Left lung (tissue), 10 donors: ENCODE data around the gene GAK. TPM values are rescaled to one million over a fixed set of nuclear protein-coding genes. Genes with fewer than 3 reads are reported as not detected.

Source experiments
- ATAC-seq: fragments of 200-7000 bp; cut with Tn5 transposase; one replicate; pipeline ENCODE4 v1.9.1; 2020; ENCODE audit warnings: moderate library complexity
- DNase-seq, 4 donors: peaks; one replicate each; pipeline ENCODE4 v3.0.0-alpha.2; 2013 to 2020
- H3K27ac ChIP-seq, 2 donors: fragments of 200-600 bp; sonication (generic) in 1 of 2; one replicate each; pipeline versions ENCODE4 v1.5.0 to v1.8.0; 2020 to 2021
- H3K27me3 ChIP-seq, 2 donors: fragments of 200-600 bp; sonication (generic) in 1 of 2; one replicate each; pipeline versions ENCODE4 v1.5.0 to v1.8.0; 2020 to 2021
- H3K36me3 ChIP-seq, 2 donors: fragments of 200-600 bp; sonication (generic) in 1 of 2; one replicate each; pipeline versions ENCODE4 v1.5.0 to v1.8.0; 2020 to 2021
- H3K4me1 ChIP-seq, 2 donors: fragments of 200-600 bp; one replicate each; pipeline ENCODE4 v1.8.0; 2021
- H3K4me3 ChIP-seq, 2 donors: fragments of 200-600 bp; sonication (generic) in 1 of 2; one replicate each; pipeline versions ENCODE4 v1.5.0 to v1.8.0; 2020 to 2021; ENCODE audit warnings: mild to moderate bottlenecking in 1 of 2
- H3K9me3 ChIP-seq, 2 donors: fragments of 200-600 bp; sonication (generic) in 1 of 2; one replicate each; pipeline versions ENCODE4 v1.5.0 to v1.8.0; 2020 to 2021
- intact Hi-C, 2 donors: fragments of 100-400 bp; cut with DNase I; formaldehyde crosslinking; loops; one replicate each; pipeline versions ENCODE4 v1.11.2 to v1.14.2; 2022
- polyA plus RNA-seq, 6 donors: library from polyadenylated mRNA; unstranded; fragments of 120-200 nt; gene quantifications; one replicate each; pipeline ENCODE4 v1.2.1, GENCODE V29; 2013; ENCODE audit not compliant: insufficient read length in 6 of 6
- total RNA-seq, 2 donors: library from RNA; stranded (reverse); fragmentation: NEBNext Ultra II Directional; extraction: Animal tissue kit (Norgen Biotek cat#: 25700); gene quantifications; one replicate each; pipeline ENCODE4 v1.2.1, GENCODE V29; 2021
- TF ChIP-seq, protein P1 (sequence below), 2 donors: fragments of 200-600 bp; sonication (generic) in 1 of 2; IDR thresholded peaks; one replicate each; pipeline versions ENCODE4 v1.5.0 to v1.8.0; 2021; ENCODE audit warnings: antibody characterized with exemption in 2 of 2
- donor health status: DM: no; HTN: yes; CAD: no.
- donor health status: DM: no; HTN: no; CAD: no.

GAK gene
- total and polyA plus RNA-seq, 8 donors: 42.7 to 121 (median 50.3) TPM

DNA sequence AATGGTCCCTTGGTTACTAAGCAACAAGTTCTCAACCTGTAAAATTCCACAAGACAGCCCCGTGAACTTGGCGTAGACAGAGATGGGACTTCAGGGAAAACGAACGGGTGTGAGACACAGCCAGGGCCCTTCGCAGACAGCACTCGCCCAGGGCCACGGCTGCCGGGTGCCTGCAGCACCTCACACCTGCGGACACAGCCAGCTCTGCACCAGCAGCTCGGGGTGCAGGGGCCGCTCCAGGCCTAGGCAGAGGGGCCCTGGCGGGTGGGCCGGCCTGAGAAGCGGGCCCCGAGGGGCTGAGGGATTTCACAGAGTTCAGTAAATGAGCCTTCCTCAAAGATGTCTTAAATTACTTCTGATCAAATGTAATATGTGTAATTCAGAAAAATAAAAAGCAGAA is 34.0 kb downstream of the GAK start:
- Histone ChIP-seq H3K36me3 (peaks cover 0 to 99% of the 10 kb centered on the region in 2 donors), H3K27ac (no peak overlapping the region), H3K9me3 (no peaks in the 10 kb centered on the region), H3K27me3 (no peaks in the 10 kb centered on the region), H3K4me1 (no peaks in the 10 kb centered on the region), H3K4me3 (no peak overlapping the region)
- TF ChIP-seq, protein P1, sequence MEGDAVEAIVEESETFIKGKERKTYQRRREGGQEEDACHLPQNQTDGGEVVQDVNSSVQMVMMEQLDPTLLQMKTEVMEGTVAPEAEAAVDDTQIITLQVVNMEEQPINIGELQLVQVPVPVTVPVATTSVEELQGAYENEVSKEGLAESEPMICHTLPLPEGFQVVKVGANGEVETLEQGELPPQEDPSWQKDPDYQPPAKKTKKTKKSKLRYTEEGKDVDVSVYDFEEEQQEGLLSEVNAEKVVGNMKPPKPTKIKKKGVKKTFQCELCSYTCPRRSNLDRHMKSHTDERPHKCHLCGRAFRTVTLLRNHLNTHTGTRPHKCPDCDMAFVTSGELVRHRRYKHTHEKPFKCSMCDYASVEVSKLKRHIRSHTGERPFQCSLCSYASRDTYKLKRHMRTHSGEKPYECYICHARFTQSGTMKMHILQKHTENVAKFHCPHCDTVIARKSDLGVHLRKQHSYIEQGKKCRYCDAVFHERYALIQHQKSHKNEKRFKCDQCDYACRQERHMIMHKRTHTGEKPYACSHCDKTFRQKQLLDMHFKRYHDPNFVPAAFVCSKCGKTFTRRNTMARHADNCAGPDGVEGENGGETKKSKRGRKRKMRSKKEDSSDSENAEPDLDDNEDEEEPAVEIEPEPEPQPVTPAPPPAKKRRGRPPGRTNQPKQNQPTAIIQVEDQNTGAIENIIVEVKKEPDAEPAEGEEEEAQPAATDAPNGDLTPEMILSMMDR (IDR thresholded peaks at IDR 0.05): no peak
- intact Hi-C loops: no loop called here
- peak in 1 of 4 donors; percentile 45 for DNase-seq
- ATAC-seq: no peak

DNA sequence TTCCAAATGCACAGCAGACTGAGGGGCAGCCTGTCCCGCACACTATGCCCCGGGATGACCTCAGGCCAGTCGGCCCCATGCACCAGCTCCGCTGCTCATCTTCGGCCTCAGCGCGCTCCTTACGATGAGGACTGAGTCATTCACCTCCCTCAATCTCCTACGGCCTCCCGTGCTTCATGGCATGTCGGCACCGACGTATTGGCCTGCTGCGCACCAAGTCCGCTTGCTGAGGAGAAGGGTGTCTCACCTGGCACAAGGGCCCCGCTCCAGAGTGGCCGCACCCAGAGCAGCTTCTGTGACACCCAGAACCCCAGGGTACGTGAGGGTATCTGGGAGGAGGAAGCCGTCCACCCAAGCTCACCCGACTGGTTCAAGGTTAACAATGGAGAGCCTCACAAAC is 35.5 kb downstream of the GAK start:
- Histone ChIP-seq H3K27ac (no peak overlapping the region), H3K4me3 (no peak overlapping the region), H3K27me3 (no peaks in the 10 kb centered on the region), H3K9me3 (no peaks in the 10 kb centered on the region), H3K4me1 (no peaks in the 10 kb centered on the region), H3K36me3 (peaks cover 0 to 99% of the 10 kb centered on the region in 2 donors)
- DNase-seq (peak in 1 of 4 donors; percentile 47), ATAC-seq (no peak)
- intact Hi-C loops: no loop called here
- TF ChIP-seq, protein P1 (IDR thresholded peaks at IDR 0.05): no peak

DNA sequence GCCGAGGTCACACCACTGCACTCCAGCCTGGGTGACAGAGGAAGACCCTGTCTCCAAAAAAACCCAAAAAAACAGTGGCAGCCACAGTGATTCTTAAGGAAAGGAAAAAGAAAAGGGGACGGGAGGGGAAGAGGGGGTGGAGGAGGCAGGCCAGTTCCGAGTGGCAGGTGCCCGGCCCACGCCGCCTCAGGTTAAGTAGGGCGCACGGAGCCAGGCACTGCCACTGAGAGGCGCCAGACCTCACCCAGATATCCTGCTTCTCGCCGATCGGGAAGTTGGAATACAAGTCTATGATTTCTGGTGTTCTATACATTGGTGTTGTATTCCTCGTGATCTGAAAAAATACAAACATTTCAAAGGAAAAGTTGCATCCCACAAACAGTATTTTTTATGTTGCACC is 35.9 kb downstream of the GAK start:
- Histone ChIP-seq H3K4me1 (no peaks in the 10 kb centered on the region), H3K4me3 (no peak overlapping the region), H3K27ac (no peak overlapping the region), H3K27me3 (no peaks in the 10 kb centered on the region), H3K9me3 (no peaks in the 10 kb centered on the region), H3K36me3 (peaks cover 0 to 99% of the 10 kb centered on the region in 2 donors)
- TF ChIP-seq, protein P1 (IDR thresholded peaks at IDR 0.05): no peak
- DNase-seq (no peak), ATAC-seq (no peak)
- intact Hi-C loops: no loop called here

DNA sequence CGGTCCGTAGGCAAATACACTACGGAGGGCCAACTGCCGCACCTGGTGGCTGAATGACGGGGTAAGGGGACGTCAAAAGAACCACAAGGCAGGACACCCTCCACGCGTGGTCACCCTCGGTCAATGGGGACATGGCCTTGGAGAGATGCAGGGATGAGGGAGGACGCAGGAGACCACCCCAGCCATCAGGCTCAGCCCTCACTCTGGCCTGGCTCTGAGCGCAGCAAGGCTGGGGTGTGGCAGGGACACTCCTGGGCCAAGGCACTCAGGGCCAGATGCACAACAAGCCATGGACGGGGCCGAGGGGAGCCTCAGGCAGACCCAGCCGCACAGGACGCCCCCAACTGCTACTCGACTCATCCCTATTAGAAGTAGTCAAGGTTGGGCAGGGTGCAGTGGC is 36.5 kb downstream of the GAK start:
- ATAC-seq: no peak
- DNase-seq: peak in 1 of 4 donors; percentile 57
- Histone ChIP-seq H3K4me1 (no peaks in the 10 kb centered on the region), H3K36me3 (peaks cover 0 to 99% of the 10 kb centered on the region in 2 donors), H3K4me3 (no peak overlapping the region), H3K27ac (no peak overlapping the region), H3K9me3 (no peaks in the 10 kb centered on the region), H3K27me3 (no peaks in the 10 kb centered on the region)
- TF ChIP-seq, protein P1 (IDR thresholded peaks at IDR 0.05): no peak
- intact Hi-C loops: no loop called here

DNA sequence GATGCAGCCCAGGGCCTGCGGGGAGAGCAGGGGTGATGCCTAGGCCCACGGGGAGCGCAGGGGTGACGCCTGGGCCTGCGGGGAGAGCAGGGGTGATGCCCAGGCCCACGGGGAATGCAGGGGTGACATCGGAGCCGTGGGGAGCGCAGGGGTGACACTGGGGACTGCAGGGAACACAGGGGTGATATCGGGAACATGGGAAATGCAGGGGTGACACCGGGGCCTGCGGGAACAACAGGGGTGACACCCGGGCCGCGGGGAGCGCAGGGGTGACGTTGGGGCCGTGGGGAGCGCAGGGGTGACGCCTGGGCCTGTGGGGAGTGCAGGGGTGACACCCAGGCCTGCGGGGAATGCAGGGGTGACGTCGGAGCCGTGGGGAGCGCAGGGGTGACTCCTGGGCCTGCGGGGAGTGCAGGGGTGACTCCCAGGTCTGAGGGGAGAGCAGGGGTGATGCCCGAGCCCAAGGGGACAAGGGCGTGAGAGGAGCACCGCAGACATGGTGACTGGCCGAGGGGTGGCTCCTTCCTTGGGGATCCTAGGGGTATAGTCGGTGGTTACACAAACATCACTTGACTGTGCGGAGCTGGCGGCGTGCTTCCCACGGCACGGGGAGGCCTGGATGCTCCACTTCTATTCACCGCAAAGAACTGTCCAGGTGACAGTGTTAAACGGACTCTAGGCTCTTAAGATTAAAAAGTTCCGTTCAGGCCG is 38.0 kb downstream of the GAK start:
- Histone ChIP-seq H3K4me3 (no peak overlapping the region), H3K27me3 (no peaks in the 10 kb centered on the region), H3K27ac (no peak overlapping the region), H3K4me1 (no peaks in the 10 kb centered on the region), H3K9me3 (no peaks in the 10 kb centered on the region), H3K36me3 (peaks cover 0 to 99% of the 10 kb centered on the region in 2 donors)
- intact Hi-C loops: no loop called here
- no peak for ATAC-seq
- peak in 1 of 4 donors; percentile 54 for DNase-seq
- TF ChIP-seq, protein P1 (IDR thresholded peaks at IDR 0.05): no peak
